ENCODE data around the gene BCL2L12.
"Not testable (repeated sequence)": the region's sequence is repeated elsewhere in the genome, so short reads cannot be mapped to it uniquely, and the experiment has no call there.

BCL2L12 gene, protein sequence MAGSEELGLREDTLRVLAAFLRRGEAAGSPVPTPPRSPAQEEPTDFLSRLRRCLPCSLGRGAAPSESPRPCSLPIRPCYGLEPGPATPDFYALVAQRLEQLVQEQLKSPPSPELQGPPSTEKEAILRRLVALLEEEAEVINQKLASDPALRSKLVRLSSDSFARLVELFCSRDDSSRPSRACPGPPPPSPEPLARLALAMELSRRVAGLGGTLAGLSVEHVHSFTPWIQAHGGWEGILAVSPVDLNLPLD

DNA sequence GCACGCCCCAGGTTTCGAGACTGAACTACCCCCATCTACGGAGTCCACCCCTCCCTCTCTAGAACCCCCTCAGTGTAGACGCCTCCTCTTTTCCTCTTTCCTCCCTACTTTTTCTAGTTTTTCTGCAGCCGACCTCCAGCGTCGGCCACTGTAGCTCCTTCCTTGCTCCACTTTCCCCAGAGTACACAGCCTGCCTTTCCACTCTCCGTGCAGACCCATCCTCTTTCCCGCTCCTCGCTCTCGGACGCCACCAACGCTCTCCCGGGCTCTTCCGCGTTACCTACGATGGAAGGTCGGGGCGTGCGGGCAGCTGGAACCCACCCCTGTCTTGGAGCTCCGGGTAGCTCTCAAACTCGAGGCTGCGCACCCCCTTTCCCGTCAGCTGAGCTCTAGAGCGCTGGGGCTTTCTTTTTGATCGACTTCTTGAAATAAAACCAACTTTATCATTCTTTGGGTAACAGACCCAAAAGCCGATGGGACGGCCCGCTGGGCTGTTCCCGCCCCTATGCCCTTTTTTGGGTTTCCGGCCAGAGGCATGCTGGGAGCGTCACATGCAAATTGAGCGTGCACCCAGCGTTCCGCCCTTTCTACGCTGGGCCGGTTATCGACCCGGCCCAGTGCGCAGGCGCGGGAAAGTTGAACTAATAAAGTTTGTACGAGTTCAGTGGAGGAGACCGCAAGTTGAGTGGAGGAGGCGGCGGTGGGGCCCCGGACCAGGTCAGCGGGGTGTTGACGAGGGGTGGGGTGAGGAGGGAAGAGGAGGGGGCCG is at the start of gene BCL2L12, which contains the start of gene IRF3:
BCL2L12 (plus strand) TSS at position 583 of the 769 bp plus-strand sequence. CDS start 760 bp downstream, outside the sequence.
IRF3 (minus strand) TSS at position 507 of the 769 bp plus-strand sequence. CDS start 1,019 bp downstream, outside the sequence.
- peak; percentile 98 to 99 (median 99) for DNase-seq (ENCODE audit: low read depth in 3 of 3)

DNA sequence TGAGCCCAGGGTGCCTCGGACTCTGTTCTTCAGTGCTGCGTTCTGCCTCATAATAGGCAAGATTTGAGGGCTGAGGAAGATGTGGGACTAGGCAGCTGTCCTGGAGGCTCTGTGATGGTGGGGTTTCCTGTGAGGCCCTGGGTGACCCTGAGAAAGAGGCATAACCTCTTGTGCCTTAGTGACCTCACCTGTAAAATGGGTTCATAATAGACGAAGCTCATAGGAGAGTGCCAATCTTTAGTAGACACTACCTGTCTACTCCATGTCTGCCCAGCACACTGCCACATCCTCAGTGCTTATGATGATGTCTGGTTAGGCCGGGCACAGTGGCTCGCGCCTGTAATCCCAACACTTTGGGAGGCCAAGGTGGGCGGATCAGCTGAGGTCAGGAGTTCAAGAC is 49.2 kb upstream of the BCL2L12 start:
- no peak for DNase-seq (ENCODE audit: low read depth in 3 of 3)

DNA sequence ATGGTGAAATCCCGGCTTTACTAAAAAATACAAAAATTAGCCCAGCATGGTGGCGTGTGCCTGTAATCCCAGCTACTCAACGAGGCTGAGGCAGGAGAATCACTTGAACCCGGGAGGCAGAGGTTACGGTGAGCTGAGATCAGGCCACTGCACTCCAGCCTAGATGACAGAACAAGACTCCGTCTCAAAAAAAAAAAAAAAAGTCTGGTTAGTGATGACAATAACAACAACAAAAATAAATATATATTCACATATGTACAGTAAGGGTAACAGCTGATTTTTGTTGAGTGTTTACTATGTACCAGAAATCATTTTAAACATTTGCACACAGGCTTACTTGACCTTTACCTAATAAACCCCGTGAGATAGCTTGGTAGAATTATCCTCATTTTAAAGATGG is 48.8 kb upstream of the BCL2L12 start:
- DNase-seq (ENCODE audit: low read depth in 3 of 3), result no peak

DNA sequence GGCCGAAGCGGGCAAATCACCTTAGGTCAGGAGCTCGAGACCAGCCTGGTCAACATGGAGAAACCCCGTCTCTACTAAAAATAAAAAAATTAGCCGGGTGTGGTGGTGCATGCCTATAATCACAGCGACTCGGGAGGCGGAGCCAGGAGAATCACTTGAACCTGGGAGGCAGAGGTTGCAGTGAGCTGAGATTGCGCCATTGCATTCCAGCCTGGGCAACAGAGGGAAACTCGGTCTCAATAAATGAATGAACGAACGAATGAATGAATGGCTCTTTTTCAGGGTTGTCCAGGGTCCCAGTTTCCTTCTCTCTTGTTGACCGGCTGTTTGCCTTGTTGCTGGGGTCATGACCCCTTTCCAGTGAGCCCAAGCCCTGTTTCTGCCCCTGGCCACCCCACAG is 47.9 kb upstream of the BCL2L12 start:
- not testable (repeated sequence) for DNase-seq (ENCODE audit: low read depth in 3 of 3)

DNA sequence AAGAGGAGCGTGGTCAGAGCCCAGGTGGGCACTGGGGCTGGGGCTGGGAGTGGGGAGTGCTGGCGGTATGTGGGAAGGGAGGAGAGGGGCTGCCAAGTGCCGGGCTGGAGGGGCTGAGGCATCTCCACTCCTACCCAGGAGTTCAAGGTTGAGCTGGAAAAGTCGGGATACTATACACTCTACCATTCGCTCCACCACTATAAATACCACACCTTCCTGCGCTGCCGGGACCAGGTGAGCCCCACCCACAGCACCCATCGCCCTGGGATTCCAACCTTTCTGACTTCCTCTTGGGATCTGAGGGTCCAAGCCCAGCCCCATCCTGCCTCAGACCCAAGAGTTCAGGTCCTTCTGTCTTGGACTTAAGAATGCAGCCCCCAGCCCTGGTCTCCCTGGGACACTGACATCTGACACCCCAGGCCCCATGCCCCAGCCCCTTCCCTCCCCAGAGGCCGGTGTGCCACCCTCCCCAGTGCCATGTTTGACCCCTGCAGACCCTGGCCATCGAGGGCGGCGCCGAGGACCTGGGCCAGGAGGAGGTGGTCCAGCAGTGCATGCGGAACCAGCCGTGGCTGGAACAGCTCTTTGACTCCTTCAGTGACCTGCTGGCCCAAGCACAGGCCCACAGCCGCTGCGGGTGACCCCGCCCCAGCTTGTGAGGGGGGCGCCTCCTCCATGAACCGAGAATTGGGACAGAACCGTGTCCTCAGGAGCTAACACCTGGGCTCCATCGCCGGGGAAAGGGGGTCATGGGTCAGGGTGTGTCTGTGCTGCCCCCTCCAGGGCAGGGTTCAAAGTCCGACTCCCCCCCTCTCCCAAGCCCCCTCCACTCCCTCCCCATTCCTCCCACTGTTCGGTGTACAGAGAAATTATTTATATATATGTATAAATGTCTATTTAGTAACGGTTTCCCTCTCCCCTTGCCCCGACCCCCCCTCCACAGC is 40.5 kb upstream of the BCL2L12 start:
- no peak for DNase-seq (ENCODE audit: low read depth in 3 of 3)

DNA sequence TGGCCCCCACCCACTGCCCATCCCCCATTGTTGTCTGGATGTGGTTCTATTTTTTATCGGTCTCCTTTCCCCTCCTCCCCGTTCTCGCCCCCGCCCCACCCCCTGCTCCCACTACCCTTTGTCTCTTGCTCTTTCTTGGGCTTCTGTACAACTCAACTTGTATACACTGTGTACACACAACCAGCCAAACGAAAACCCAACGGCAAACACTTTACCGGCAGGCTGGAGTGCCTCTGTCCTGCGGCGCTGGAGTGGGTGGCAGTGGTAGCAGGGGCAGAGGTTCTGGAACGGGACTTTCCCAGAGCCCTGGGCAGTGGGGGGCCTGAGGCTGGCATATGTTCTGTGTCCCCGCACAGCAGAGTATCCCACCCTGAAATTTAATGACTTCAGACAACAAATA is 39.5 kb upstream of the BCL2L12 start:
- no peak for DNase-seq (ENCODE audit: low read depth in 3 of 3)

DNA sequence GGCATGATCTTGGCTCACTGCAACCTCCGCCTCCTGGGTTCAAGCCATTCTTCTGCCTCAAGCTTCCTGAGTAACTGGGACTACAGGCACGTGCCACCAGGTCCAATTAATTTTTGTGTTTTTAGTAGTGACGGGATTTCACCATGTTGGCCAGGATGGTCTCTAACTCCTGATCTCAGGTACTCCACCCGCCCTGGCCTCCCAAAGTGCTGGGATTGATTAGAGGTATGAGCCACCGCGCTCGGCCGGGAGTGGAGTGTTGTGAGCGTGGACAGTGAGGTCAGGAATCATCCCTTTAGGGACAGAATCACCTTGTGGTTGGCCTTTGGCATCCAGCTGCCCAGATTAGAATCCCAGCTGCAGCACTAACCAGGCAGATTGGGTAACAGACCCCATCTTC is 36.1 kb upstream of the BCL2L12 start:
- DNase-seq (ENCODE audit: low read depth in 3 of 3), result no peak

DNA sequence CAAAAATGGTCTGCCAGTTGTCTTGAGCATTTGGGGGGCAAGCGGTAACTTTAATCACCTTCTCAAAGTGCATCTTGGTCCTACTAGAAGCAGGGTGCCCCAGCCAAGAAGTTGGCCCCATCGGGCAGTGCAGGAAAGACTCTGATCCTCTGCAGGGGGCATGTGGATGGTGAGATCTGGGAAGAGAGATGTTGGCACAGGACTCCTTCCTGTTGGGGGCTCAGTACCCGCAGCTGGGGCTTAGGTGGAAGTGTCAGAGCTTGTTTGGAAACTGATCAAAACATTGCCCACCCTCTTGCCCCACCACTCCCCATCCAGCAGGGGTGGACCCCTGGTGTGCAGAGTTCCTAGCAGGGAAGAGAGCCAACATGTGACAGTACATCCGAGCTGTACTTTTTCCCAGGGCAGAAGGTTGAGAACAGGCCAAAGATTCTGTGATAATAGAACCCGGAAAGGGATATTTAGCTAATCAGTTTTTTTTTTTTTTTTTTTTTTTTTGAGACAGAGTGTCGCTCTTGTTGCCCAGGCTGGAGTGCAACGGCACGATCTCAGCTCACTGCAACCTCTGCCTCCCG is 34.6 kb upstream of the BCL2L12 start:
- no peak for DNase-seq (ENCODE audit: low read depth in 3 of 3)

DNA sequence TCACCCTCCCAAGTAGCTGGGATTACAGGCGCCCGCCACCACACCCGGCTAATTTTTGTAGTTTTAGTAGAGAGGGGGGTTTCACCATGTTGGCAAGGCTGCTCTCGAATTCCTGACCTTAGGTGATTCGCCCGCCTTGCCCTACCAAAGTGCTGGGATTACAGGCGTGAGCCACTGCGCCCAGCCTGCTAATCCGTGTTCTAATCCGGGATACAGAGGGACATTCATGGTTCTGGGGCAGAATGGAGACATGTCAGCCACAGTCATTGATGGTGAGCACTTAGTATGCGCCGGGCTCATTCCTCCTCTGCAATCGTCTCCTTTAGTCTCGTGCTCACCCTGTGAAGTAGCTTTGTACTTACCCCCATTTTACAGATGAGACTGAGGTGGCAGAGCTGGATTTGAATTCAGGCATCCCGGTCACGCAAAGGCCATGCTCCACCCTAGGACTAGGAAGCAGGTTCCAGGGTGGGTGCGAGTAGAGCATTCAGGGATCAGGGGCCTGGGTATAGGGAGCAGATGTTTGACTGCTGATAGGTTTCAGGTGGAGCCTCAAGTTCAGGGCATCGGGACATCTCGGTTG is 34.0 kb upstream of the BCL2L12 start:
- no peak for DNase-seq (ENCODE audit: low read depth in 3 of 3)

DNA sequence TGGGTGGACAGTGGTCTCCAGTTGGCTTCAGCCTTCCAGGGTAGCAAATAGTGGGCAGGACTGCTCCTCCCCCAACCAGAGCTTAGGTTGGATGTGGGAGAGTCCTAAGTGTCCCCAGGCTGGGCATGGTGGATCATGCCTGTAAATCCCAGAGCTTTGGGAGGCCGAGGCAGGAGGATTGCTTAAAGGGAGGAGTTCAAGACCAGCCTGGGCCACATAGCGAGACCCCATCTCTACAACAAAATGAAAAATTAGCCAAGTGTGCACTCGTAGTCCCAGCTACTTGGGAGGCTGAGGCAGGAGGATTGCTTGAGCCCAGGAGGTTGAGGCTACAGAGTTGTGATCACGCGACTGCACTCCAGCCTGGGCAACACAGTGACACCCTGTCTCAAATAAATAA is 33.2 kb upstream of the BCL2L12 start:
- DNase-seq (ENCODE audit: low read depth in 3 of 3), result no peak

DNA sequence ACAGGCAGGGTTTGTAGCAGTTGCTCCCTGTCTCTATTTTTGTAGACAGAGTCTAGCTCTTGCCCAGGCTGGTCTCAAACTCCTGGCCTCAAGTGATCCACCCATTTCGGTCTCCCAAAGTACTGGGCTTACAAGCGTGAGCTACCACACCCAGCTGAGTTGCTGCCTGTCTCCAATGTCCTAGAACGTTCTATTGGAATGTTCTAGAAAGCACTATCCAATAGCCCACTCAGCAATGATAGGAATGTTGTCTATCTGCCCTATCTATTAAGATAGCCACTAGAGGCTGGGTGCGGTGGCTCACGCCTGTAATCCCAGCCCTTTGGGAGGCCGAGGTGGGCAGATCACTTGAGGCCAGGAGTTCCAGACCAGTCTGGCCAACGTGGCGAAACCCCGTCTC is 32.5 kb upstream of the BCL2L12 start:
- DNase-seq (ENCODE audit: low read depth in 3 of 3), result not testable (repeated sequence)

DNA sequence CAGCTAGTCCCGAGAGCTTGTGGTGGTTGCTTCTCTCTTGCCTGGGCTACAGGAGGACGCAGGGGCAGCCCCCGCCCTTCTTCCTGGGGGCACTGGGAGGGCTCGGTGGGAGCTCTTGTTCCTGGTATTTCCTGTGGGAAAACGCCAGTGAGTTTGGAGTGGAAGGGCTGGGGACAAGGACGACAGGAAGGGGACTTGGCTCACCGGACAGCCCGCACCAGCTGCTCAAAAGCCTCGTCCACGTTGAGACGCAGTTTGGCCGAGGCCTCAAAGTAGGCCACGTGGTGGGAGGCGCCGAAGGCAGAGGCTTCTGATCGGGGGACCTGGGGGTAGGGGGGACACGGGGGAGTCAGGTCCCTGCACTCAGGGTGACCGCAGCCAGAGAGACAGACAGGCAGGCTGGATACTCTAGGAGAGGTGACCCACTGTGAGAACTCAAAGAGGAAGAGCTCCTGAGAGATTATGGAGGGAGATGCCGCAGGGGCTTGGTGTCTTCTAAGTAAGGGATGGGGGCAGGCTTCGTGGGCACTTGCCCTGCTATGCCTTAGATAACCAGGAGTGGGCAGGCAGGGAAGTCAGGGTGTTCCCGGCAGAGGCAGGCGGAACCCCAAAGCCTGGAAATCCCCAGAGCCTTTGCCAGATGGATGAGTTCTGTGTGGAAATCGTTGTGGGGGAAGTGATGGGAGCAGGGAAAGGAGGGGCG is 30.1 kb upstream of the BCL2L12 start:
- no peak for DNase-seq (ENCODE audit: low read depth in 3 of 3)

DNA sequence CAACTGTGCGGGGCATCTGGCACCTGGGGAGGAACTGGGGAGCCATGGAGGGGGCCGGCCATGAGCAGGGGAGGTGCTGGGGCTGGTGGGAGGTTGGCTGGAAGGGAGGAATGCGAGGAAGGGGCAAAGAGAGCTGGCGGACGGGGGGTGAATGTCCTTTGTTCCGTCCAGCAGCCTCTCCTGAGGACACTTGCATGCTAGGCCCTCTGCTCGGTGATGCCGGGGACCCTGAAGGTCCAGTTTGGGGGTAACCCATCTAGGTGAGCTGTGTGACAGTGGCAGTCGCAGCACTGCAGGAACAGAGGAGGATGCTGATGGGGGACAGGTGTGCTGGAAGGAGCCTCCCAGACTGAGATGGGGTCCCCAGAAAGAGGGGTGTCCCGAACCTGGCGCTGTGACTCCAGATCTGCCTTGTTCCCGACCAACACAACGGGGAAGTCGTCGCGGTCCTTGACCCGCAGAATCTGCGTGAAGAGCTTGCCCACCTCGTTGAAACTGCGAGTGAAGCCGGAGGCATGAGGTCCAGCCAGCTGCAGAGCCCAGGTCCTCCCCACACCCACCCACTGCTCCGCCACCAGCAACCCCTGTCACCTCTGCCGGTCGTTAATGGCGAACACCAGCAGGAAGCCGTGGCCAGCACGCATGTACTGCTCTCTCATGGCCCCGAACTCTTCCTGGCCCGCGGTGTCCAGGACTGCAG is 29.4 kb upstream of the BCL2L12 start:
- no peak for DNase-seq (ENCODE audit: low read depth in 3 of 3)

DNA sequence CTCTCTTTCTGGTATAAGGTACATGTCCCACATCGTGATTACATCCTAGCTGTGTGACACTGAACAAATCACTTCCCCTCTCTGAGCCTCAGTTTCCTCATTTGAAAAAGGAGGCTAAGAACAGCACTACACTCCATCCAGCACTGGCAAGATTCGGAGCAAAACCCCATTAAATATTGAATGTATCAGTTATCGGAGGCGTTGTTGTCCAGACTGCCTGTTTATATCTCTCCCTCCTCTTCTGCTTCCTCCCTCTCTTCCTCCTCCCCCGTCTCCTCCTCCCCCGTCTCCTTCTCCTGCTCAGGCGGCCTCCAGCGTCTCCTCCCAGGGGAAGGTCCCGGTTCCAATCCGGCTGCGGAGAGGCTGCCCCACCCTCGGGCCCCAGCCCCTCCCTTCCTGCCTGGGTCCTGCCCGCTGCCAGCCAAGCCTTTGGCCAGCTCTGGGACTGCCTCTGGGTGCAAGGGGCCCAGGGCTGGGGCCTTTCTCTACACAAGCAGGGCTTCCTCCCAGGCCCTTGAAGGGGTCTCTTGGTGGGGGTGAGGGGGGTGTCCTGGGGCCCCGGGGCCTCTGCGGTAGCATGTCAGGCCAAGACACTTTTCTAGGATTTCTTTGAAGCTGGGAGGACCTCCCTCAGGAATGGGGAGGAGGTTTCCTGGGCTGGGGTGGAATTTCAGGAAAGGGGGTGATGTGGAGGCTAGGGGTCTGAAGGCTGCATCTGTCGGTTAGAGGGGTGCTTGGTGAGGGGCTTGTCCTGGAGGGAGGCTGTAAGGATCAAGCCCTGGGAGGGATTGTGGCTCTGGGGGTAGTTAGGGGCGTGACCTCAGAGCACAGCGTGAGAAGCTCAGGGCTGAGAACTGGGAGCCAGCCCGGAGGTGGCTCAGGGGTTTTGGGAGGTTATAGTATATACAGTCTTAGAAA is 27.7 kb upstream of the BCL2L12 start:
- no peak for DNase-seq (ENCODE audit: low read depth in 3 of 3)

DNA sequence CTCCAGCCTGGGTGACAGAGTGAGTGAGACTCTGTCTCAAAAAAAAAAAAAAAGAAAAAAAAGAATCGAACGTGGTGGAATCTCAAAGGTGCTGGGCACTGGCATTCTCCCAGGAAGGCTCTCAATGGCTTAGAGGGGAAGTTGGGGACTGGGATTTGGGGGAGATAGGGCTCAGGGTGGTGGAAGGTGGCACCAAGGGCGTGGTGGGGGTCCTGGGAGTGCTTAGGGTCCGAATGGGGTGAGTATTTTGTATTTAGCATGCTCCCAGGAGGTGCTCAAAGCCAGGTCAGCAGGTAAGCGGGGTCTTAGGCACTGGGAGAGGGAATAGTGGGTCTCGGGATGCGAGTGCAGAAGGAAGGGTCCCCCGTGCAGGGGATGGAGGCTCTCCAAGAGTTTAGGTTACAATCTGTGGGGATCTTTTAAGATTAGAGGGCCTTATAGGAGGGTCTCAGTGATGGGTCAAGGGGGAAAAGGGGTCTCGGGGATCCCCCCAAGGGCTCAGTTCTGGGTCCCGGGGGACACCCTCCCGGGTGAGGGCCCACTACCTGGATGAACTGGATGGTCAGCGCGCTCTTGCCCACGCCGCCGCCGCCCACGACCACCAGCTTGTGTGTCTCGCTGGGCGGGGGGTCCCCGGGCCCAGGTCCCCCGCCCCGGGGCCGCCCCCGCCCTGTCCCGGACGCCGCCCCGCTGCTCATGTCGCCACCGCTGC is 26.2 kb upstream of the BCL2L12 start:
- DNase-seq (ENCODE audit: low read depth in 3 of 3), result no peak

DNA sequence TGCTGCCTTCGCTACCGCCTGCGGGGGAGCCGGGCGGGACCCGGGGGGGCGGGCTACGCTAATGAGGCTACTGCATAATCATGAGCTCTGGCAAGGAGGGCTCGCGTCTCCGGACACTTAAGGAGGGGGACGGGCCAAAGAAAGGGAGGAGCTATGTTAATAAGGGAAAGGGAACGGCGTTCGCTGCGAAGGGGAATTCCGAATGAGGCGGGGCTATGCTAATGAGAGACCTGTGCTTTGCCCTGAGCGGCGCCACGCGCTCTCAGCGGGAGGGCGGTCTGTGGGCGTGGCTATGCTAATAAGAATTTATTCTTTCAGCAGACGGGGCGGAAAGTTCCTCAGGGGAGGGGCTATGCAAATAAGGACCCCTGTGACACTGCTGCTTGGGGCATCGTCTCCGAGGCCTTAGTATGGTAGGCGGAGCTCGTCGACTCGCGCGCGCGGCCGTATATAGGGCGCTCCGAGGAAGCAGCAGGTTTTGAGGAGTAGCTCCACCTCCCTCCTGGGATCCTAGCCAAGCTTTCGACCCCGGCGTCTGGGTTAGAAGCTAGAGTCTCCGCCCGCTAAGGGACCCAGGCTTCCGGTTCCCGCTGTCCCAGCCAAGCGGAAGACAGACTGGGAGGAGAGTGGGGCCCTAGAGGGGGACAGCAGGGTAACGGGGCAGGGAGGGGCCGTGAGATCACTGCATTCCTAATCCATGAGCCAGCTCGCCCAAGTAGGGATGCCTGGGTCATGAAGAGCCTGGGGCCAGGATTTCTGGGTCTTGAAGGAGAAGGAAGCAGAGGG is 25.4 kb upstream of the BCL2L12 start, which contains the start of gene RRAS:
RRAS (minus strand) TSS at position 31 of the 786 bp plus-strand sequence. CDS start 45 bp downstream, outside the sequence.
- peak; percentile 99 to 100 (median 99) for DNase-seq (ENCODE audit: low read depth in 3 of 3)

All from stimulated activated CD4-positive, alpha-beta T cell treated with anti-CD3 and anti-CD28 coated beads, TNF-alpha, amount 100 ng/mL, for 4 hours (primary cell).